HG03575 (cell line): ENCODE data around the gene BAIAP3.

ENCODE experiments used
- ATAC-seq: cut with Tn5 transposase; IDR thresholded peaks from one replicate; pipeline ENCODE4 v1.9.1; 2021; ENCODE audit not compliant: unreplicated experiment, insufficient number of reproducible peaks, low FRiP score; ENCODE audit errors: extremely low read depth

BAIAP3 gene

GRCh38 chr16:1354815-1355540 is 21.5 kb downstream of the BAIAP3 start:
- ATAC-seq: no peak

DNA sequence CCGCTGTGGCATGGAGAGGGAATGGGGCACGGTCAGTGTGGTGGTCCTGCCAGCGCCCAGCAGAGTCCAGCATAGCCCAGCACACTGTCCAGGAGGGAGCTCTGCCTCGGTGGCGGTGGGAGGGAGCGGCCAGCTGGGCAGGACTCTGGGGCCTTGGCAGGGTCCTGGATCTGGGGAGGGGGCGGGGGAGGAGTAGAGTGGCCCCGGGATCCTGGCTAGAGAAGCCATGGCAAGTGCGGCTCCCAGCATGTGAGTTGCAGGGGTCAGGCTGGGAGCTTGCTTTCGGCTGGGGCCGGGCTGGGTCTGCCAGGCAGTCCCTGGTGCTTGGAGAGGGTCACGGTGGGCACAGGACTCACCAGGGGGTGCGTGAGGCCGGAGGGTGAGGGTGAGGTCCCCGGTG is 22.1 kb downstream of the BAIAP3 start:
- ATAC-seq: no peak

DNA sequence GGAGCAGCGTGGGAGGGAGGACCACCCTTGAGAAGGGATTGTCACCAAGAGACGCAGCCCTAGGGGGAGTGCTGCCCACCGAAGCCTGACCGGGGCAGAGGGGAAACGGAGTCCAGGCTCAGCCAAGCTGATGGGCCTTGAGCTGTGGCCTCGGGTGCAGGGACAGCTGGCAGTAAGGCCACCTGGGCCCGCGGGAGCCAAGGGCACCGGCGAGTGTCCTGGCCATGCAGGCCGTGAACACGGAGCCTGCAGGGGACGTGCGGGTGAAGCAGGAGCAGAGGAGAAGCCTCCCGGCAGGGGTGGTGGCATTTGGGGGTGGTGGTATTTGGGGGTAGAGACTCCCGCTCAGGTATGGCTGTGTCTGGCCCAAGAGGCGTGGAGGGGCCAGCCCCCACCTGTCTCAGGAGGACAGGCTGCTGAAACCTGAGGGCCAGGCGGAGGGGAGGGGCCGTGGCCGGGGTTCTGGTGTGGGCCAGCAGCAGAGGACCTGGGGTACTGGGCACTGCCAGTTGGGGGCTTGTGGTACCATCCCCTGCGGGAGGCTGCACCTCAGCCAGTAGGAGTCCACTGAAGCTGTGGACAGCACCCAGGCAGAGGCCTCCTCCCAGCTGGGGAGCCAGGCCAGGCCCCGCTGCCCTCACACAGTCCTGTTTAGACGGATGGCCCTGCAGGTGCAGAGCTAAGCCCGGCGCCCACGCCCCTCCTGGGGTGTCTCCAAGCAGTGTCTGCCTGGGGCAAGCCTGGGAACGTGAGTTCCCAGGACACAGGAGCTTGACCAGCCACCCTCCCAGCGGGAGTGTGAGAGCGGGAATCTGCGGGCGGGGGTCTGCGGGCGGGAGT is 22.8 kb downstream of the BAIAP3 start:
- no peak for ATAC-seq

- no peak for ATAC-seq
Observed at GRCh38 chr16:1357906-1358566, 24.6 kb downstream of the BAIAP3 start.

GRCh38 chr16:1361685-1362360 is 28.4 kb downstream of the BAIAP3 start:
- ATAC-seq: no peak

- ATAC-seq: no peak
Observed at GRCh38 chr16:1362807-1363206, 29.4 kb downstream of the BAIAP3 start.

DNA sequence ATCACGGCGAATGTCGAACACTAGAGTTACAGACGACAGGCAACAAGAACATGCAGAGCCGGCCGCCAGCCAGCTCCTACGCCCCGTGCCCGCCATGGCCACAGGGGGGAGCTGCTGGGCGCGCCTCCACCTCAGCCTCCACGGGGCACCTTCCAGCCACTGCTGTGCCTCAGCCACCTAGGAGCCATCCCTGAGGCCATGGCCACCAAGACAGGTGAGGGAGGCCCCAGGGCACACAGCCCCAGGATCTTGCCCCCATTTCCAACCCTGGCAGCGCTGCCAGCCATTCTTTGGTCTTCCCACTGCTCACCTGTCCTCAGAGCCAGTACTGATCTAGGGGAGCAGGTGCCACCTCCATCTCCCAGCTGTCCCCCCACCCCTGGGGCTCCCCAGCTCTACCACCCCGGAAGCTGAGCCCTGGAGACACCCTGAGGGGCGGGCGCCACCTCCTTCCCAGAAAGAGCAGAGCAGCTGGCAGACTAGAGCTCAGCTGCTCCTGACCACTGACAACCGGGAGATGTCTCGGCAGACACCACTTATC is 30.1 kb downstream of the BAIAP3 start:
- ATAC-seq: no peak

GRCh38 chr16:1364510-1364909 is 31.1 kb downstream of the BAIAP3 start:
- ATAC-seq: no peak

DNA sequence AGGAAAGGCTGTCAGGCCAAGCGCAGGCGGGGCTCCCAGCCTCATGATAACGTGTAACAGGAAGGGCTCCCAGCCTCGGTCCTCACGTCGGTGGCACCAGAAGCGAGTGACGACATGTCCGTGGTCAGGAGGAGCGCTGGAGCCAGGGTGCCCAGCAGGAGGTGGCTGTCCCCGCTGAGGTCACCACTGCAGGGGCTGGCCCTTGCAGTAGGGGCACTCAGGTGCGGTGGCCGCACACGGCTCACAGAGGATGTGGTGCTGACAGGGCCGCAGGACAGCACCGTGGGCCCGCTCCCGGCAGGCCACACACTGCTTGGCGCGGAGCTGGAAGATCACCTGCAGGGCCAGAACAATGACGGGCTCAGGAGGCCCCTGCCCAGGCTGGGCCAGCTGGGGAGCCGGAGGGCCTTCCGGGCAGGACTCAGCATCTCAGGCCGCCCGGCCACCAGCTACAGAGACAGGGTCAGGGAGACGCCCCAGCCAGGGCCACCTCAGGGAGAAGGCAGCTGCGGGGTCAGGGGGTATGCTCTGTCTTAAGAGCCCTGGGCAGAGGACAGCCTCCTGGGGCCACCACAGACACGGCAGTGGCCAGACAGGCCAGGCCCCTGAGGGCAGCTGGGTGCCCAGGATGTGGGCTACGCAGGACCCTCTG is 32.7 kb downstream of the BAIAP3 start:
- no peak for ATAC-seq

DNA sequence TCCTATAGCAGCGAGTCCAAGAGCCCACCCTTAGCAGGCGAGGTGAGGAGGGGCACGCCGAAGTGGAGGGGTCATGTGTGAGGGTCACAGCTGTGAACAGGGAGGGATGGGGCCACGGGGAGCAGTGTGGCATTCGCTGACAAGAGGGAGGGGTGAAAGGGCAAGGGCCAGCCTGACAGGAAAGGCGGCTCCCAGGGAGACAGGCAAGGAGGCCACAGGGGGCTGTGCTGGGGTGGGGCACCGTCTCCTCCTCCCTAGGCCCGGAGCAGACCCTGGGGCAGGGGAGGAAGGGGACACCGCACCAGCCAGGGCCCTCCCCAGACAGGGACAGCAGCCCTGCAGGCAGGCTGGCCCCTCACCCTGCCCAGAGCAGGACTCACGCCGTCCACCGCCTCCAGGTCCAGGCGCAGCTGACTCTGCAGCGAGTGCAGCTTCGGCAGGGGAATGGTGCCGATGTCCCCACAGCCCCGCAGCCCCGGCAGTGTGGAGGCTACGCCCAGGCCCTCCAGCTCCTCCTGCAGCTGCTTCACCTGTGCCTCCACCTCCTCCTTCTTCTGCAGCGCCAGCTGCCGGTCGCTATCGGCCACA is 33.4 kb downstream of the BAIAP3 start:
- ATAC-seq: no peak

DNA sequence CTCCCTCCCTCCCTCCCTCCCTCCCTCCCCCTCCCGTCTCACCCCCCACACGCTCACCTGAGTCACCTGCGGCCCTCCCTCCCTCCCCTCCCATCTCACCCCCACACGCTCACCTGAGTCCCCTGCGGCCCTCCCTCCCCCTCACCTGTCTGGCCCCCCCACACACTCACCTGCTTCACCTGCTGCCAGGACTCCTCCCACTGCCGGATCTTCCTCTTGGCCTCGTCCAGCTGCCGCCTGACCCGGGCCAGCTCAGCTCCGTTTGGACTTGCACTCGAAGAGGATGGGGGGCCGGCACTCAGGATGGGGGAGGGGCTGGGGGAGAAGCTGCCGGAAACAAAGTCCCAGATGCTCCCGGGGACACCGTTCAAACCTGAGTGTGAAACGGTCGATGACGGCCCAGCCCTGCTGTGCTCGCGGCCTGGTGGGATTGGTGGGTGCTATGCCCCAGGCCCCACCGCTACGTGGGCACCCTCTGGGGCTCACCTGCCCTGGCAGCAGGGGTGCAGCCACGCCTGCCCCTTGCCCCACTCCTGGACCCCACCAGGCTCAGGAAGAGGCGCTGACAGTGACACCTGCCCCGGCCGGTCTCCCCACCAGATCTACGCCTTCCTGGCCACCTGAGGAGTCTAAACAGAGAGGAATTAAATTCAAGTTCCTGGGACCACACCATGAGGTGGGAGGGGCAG is 34.2 kb downstream of the BAIAP3 start:
- ATAC-seq: no peak

DNA sequence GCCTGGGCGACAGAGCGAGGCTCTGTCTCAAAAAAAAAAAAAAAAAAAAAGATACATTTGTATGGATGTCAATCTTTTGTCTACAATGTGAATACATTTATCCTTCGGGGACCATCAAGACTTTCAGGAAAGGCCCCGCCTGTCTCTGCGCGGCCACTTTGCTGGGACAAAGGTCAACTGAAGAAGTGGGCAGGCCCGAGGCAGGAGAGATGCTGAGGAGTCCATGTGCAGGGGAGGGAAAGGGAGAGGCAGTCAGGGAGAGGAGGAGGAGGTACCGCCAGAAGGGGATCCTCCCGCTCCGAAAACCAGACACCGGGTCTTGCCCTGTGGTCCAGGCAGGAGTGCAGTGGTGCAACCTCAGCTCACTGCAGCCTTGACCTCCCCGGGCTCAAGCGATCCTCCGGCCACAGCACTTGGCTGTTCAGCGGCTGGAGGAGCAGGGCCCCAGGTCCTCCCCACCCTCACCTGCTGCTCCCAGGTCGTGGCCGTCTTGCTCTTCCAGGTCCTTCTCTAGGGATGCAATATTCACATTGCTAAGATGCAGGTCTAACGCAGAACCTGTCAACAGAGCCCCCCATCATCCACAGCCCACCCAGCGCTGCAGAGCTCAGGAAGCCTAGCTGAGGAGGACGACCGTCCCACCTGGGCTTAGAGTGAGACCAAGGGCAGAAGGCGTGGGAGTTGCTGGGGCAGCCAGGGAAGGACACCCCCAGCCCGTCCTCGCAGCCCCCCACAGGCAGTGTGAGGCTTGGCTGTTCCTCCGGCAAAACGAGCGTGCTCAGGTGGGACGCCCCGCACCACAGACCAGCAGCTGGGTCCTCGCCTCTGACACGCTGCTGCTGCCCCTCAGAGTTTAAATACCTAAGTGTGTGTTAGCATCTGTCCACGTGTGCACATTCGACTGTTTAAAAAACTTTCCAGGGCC is 37.9 kb downstream of the BAIAP3 start:
- ATAC-seq: no peak

DNA sequence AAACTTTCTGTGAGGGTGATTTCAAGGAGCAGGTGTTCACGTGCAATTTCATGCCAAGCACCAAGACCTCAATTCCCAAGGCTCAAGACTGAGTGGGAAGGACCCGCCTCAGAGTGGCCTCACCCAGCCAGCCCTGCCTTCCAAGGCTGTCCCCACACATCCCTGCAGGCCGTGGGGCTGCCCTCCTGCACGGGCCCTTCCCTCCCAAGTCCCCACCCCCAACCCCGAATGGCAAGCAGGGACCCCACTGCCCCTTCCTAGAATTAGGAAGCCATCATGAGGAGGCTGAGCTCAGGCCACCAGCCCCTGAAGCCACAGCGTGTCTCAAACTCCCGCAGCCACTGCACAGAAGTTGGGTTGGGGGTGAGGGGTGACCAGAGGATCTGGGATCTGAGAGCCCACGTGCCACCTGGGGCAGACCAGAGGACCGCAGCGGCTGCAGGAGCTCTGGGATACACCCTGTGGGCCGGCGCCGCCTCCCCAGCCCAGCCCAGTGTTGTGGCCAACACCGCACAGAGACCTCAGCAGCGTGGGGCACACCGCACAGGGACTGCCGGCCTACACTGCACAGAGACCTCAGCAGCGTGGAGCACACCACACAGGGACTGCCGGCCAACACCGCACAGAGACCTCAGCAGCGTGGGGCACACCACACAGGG is 39.0 kb downstream of the BAIAP3 start:
- no peak for ATAC-seq

DNA sequence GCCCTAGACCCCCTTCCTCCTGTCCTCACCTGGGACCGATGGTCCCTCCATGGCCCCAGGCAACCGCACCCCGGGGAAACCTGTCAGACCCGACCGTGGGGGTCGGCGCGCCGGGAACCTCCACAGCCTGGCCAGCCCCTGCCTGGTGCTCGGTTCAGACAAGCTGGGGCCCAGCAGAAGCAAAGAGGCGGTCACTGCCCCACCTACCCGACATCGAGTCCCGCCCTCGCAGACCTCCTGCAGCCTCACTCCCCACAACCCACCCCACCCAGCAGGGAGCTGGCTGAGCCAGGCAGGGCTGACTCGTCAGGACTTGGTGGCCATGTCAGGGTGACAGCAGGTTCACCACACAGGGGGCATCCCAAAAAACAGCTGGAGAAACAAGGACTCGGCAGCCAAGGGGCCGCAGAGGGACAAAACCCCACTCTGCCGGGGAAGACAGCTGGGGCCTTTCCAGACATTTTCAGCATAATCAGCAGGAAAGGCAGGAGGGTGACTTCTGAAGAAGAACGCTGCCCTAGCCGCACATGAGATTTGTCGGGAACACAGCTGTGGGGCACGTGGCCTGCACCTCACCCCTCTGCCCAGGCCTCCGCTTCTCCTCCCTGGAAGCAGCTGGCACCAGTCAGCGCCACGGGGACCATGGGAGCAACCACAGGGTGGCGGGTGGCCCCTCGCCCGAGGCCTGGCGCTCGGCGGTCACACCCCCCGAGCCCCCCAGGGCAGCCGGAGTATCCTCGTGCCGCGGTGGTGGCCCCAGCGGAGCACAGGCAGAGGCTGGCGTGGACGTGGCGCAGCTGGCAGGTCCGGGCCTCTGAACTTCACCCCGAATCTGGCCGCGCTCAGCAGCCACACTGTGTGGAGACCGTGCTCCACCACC is 41.2 kb downstream of the BAIAP3 start:
- no peak for ATAC-seq

DNA sequence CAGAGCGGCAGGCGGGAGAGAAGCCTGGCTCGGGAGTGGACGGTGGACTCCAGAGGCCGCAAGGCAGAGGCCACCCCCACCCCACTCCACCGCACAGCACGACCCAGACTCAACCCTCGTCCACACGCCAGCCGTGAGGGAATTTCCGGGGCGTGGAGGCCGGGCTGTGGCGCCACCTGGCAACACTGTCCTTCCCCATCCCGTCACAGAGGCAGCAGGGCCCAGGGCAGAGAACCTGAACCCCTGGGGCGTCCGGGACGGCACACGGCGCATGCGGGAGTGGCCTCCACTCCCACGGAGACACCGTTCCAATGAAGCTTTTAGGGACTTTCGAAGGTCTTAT is 41.8 kb downstream of the BAIAP3 start:
- ATAC-seq: no peak
